PC-3 (cell line): ENCODE measurements around the gene RGS3.

ENCODE experiments used
- EZH2 ChIP-seq: fragments of 300-600 bp; sonication (generic); IDR thresholded peaks from one replicate; pipeline ENCODE4 v1.6.1; 2017; ENCODE audit warnings: antibody characterized with exemption, mild to moderate bottlenecking, low read length; ENCODE audit not compliant: unreplicated experiment
- EZH2phosphoT487 ChIP-seq: fragments of 300-600 bp; sonication (generic); IDR thresholded peaks from 2 replicates; pipeline ENCODE4 v1.6.1; 2018; ENCODE audit warnings: mild to moderate bottlenecking, antibody characterized with exemption, low read length, borderline replicate concordance
- TF ChIP-seq, protein P1 (sequence below): fragments of 300-600 bp; sonication (generic); conservative IDR thresholded peaks from 2 replicates; pipeline ENCODE4 v1.5.1; 2017; ENCODE audit warnings: antibody characterized with exemption, low read depth, mild to moderate bottlenecking, low read length

- TF ChIP-seq, protein P1, sequence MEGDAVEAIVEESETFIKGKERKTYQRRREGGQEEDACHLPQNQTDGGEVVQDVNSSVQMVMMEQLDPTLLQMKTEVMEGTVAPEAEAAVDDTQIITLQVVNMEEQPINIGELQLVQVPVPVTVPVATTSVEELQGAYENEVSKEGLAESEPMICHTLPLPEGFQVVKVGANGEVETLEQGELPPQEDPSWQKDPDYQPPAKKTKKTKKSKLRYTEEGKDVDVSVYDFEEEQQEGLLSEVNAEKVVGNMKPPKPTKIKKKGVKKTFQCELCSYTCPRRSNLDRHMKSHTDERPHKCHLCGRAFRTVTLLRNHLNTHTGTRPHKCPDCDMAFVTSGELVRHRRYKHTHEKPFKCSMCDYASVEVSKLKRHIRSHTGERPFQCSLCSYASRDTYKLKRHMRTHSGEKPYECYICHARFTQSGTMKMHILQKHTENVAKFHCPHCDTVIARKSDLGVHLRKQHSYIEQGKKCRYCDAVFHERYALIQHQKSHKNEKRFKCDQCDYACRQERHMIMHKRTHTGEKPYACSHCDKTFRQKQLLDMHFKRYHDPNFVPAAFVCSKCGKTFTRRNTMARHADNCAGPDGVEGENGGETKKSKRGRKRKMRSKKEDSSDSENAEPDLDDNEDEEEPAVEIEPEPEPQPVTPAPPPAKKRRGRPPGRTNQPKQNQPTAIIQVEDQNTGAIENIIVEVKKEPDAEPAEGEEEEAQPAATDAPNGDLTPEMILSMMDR, result no peak
- no peak for TF ChIP-seq EZH2
- TF ChIP-seq EZH2phosphoT487, result no peak
These were observed 17.8 kb downstream of the RGS3 start for GRCh38 chr9:113481176-113481787.
